ENCODE results near the gene CTXN2. TPM values are rescaled to one million over a fixed set of nuclear protein-coding genes. Genes with fewer than 3 reads are reported as not detected.

CTXN2 gene
- total RNA-seq, 4 donors from 2014 or later: not detected

DNA sequence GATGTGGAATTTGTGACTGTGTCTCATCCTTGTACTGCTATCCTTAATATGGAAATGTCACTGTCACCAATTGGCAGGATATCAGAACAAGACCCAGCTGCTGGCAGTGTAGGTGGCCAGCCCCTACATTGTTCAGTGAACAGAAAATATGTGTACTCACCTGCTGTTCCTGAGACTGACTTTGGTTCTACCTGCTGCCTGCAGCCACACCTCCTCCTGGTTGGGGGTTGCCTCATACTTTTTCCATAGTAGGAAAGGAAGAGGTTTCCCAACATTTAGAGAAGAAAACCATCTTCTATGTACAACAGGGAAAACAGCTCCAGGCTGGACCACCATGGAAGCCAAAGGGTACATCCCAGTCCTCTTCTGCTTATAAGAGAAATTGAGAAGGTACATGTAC is 50.5 kb downstream of the CTXN2 start:
- TF ChIP-seq, protein P1, sequence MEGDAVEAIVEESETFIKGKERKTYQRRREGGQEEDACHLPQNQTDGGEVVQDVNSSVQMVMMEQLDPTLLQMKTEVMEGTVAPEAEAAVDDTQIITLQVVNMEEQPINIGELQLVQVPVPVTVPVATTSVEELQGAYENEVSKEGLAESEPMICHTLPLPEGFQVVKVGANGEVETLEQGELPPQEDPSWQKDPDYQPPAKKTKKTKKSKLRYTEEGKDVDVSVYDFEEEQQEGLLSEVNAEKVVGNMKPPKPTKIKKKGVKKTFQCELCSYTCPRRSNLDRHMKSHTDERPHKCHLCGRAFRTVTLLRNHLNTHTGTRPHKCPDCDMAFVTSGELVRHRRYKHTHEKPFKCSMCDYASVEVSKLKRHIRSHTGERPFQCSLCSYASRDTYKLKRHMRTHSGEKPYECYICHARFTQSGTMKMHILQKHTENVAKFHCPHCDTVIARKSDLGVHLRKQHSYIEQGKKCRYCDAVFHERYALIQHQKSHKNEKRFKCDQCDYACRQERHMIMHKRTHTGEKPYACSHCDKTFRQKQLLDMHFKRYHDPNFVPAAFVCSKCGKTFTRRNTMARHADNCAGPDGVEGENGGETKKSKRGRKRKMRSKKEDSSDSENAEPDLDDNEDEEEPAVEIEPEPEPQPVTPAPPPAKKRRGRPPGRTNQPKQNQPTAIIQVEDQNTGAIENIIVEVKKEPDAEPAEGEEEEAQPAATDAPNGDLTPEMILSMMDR (IDR thresholded peaks at IDR 0.05; ENCODE audit: low read depth): no peak

DNA sequence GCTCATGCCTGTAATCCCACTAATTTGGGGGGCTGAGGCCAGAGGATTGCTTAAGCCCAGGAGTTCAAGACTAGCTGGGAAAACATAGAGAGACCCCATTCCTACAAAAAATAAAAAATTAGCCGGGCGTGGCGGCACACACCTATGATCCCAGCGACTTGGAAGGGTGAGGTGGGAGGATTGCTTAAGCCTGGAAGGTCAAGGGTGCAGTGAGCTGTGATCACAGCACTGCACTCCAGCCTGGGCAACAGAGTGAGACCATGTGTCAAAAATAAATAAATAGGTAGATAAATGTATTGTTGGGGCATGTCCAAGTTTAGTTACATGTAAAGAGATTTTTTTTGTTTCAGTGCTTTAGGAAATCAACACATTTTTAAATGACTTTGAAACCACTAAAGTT is 51.1 kb downstream of the CTXN2 start:
- TF ChIP-seq, protein P1 (IDR thresholded peaks at IDR 0.05; ENCODE audit: low read depth): no peak

DNA sequence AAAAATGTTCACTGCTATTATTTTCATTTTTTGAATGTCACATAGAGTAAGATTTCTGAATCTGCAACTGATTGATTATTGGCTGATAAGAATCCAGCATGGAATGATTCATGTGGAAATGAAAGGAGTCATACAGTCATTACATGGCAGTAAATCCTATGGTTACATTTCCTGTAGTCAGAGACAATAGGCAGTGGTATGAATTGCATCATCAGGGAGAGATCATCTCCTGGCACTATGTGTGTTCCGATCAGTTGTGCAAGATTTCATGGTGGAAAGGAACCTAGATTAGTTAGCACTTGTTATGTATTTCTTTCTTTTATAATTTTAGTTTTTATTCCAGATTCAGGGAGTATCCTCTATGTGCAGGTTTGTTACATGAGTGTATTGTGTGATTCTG is 53.5 kb downstream of the CTXN2 start:
- TF ChIP-seq, protein P1 (IDR thresholded peaks at IDR 0.05; ENCODE audit: low read depth): no peak

DNA sequence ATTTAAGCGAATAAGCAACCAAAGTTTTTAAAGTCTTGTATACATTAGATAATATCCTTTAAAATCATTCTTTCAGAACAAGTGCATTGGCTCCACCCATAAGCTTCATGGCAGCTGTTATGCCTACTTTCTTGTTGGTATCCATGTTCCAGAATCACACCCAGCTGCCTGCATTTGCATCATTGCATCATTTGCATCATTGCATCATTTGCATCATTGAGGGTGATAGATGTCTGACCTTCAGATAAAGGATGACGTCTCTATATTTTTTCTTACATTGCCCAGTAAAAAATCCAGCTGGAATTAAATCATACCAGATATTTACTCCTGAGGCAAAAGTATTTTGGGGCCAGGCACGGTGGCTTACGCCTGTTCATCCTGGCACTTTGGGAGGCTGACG is 56.9 kb downstream of the CTXN2 start:
- TF ChIP-seq, protein P1 (IDR thresholded peaks at IDR 0.05; ENCODE audit: low read depth): no peak

DNA sequence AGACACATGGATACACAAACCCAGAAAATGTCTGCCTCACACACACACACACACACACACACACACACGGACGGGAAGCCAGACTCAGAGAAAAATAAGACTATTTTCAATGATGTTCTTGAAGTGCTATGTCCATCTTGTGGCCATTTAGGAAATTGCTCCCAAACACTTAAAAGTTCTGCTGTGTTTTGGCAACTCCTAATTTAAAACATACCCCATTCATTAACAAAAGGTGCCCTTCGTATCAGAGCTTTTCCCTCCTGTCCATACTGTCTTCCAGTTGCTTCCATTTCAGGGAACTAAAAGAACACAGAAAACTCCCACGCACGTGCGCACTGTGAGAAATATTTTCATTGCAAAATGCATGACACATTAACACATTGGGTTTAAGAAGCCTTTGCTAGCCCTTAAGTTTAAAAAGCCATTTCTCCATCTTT is 59.2 kb downstream of the CTXN2 start:
- TF ChIP-seq, protein P1 (IDR thresholded peaks at IDR 0.05; ENCODE audit: low read depth): no peak

DNA sequence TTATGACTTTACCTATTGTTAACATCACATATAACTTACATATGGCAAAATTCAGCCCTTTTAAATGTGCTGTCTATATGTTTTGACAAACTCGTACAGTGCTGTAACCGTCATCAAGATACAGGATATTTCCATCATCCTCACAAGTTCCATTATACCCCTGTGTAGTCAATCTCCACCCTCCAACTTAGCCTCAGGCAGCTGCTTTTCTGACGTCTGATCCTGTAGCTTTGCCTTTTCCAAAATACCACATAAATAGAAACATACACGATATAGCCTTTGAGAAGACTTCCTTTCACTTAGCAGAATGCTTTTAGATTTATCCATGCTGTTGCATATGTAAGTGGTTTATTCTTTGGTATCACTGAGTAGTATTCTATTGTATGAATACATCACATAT is 61.7 kb downstream of the CTXN2 start:
- TF ChIP-seq, protein P1 (IDR thresholded peaks at IDR 0.05; ENCODE audit: low read depth): no peak

Other genes starting within 250 kb of the CTXN2 start
- gene SLC24A5, start 70.7 kb upstream of the CTXN2 start, total RNA-seq: not detected
- gene MYEF2, start 13.4 kb upstream of the CTXN2 start, total RNA-seq: 10 to 100 TPM in 2 of 4 donors, 1 to 10 TPM in 2; 5.5 to 14.1 (median 11.2) TPM
- gene SLC12A1, start 14.6 kb downstream of the CTXN2 start, total RNA-seq: not detected
- 100 to 1,000 TPM in 1 of 4 donors, 10 to 100 TPM in 3; 87.6 to 144 (median 93.1) TPM for gene DUT, start 139.8 kb downstream of the CTXN2 start, total RNA-seq